ENCODE measurements around the gene FBLN2. TPM values are rescaled to one million over a fixed set of nuclear protein-coding genes. Genes with fewer than 3 reads are reported as not detected.

The FBLN2 gene
- total RNA-seq, 1 donor from 2014 or later, result 69.7 TPM

GRCh38 chr3:13526626-13526949 lies 22.3 kb upstream of the FBLN2 start:
- DNase-seq (no peak), ATAC-seq (ENCODE audit: poor library complexity) (no peak)
- intact Hi-C loops (cut with DNase I), result no loop called here

- intact Hi-C loops (cut with DNase I), result no loop called here
- ATAC-seq (ENCODE audit: poor library complexity) (peak; percentile 66), DNase-seq (peak; percentile 78)
These were observed 20.6 kb upstream of the FBLN2 start for GRCh38 chr3:13528217-13528867.

GRCh38 chr3:13529196-13530112 lies 19.5 kb upstream of the FBLN2 start:
- no peak for ATAC-seq (ENCODE audit: poor library complexity)
- no peak for DNase-seq
- intact Hi-C loops (cut with DNase I), result no loop called here

- intact Hi-C loops (cut with DNase I), result no loop called here
- ATAC-seq (ENCODE audit: poor library complexity), result peak; percentile 38
- peak; percentile 68 for DNase-seq
These were observed 18.5 kb upstream of the FBLN2 start for GRCh38 chr3:13530241-13531009.

- ATAC-seq (ENCODE audit: poor library complexity), result peak; percentile 69
- DNase-seq, result peak; percentile 68
- intact Hi-C loops (cut with DNase I), result no loop called here
These were observed 16.8 kb upstream of the FBLN2 start for GRCh38 chr3:13532085-13532484.

GRCh38 chr3:13532631-13533030 lies 16.3 kb upstream of the FBLN2 start:
- intact Hi-C loops (cut with DNase I), result no loop called here
- DNase-seq, result peak; percentile 56
- ATAC-seq (ENCODE audit: poor library complexity), result peak; percentile 30

GRCh38 chr3:13533885-13534301 lies 15.0 kb upstream of the FBLN2 start:
- DNase-seq, result no peak
- intact Hi-C loops (cut with DNase I), result no loop called here
- no peak for ATAC-seq (ENCODE audit: poor library complexity)

GRCh38 chr3:13535526-13535875 lies 13.4 kb upstream of the FBLN2 start:
- ATAC-seq (ENCODE audit: poor library complexity), result no peak
- intact Hi-C loops (cut with DNase I), result no loop called here
- no peak for DNase-seq

GRCh38 chr3:13535905-13536304 lies 13.0 kb upstream of the FBLN2 start:
- intact Hi-C loops (cut with DNase I), result no loop called here
- DNase-seq (no peak), ATAC-seq (ENCODE audit: poor library complexity) (no peak)

GRCh38 chr3:13536432-13536831 lies 12.5 kb upstream of the FBLN2 start:
- ATAC-seq (ENCODE audit: poor library complexity) (no peak), DNase-seq (no peak)
- intact Hi-C loops (cut with DNase I), result no loop called here

GRCh38 chr3:13536832-13537231 lies 12.1 kb upstream of the FBLN2 start:
- DNase-seq (peak; percentile 39), ATAC-seq (ENCODE audit: poor library complexity) (no peak)
- intact Hi-C loops (cut with DNase I), result no loop called here

GRCh38 chr3:13537244-13537908 lies 11.5 kb upstream of the FBLN2 start:
- no peak for DNase-seq
- intact Hi-C loops (cut with DNase I), result no loop called here
- no peak for ATAC-seq (ENCODE audit: poor library complexity)

GRCh38 chr3:13537909-13538296 lies 11.0 kb upstream of the FBLN2 start:
- intact Hi-C loops (cut with DNase I), result no loop called here
- DNase-seq, result no peak
- no peak for ATAC-seq (ENCODE audit: poor library complexity)

GRCh38 chr3:13538520-13539291 lies 10.2 kb upstream of the FBLN2 start:
- no peak for ATAC-seq (ENCODE audit: poor library complexity)
- intact Hi-C loops (cut with DNase I), result no loop called here
- no peak for DNase-seq

GRCh38 chr3:13539292-13539638 lies 9.7 kb upstream of the FBLN2 start:
- DNase-seq, result no peak
- no peak for ATAC-seq (ENCODE audit: poor library complexity)
- intact Hi-C loops (cut with DNase I), result no loop called here

- no peak for ATAC-seq (ENCODE audit: poor library complexity)
- DNase-seq, result no peak
- intact Hi-C loops (cut with DNase I), result no loop called here
These were observed 9.3 kb upstream of the FBLN2 start for GRCh38 chr3:13539671-13540070.

GRCh38 chr3:13540297-13540995 lies 8.5 kb upstream of the FBLN2 start:
- DNase-seq (no peak), ATAC-seq (ENCODE audit: poor library complexity) (peak; percentile 66)
- intact Hi-C loops (cut with DNase I), result no loop called here

- DNase-seq (no peak), ATAC-seq (ENCODE audit: poor library complexity) (no peak)
- intact Hi-C loops (cut with DNase I), result no loop called here
These were observed 7.2 kb upstream of the FBLN2 start for GRCh38 chr3:13541691-13542090.

Measured in Right ventricle myocardium superior (tissue), 1 donor.